ENCODE data around the gene CD74. TPM values are rescaled to one million over a fixed set of nuclear protein-coding genes. Genes with fewer than 3 reads are reported as not detected.

Gene CD74
- total and polyA plus RNA-seq, 2 of the 8 experiments (the other 6 are each of a cell fraction or from before 2014, with no cell fraction given), result 45.9 to 61.0 TPM

DNA sequence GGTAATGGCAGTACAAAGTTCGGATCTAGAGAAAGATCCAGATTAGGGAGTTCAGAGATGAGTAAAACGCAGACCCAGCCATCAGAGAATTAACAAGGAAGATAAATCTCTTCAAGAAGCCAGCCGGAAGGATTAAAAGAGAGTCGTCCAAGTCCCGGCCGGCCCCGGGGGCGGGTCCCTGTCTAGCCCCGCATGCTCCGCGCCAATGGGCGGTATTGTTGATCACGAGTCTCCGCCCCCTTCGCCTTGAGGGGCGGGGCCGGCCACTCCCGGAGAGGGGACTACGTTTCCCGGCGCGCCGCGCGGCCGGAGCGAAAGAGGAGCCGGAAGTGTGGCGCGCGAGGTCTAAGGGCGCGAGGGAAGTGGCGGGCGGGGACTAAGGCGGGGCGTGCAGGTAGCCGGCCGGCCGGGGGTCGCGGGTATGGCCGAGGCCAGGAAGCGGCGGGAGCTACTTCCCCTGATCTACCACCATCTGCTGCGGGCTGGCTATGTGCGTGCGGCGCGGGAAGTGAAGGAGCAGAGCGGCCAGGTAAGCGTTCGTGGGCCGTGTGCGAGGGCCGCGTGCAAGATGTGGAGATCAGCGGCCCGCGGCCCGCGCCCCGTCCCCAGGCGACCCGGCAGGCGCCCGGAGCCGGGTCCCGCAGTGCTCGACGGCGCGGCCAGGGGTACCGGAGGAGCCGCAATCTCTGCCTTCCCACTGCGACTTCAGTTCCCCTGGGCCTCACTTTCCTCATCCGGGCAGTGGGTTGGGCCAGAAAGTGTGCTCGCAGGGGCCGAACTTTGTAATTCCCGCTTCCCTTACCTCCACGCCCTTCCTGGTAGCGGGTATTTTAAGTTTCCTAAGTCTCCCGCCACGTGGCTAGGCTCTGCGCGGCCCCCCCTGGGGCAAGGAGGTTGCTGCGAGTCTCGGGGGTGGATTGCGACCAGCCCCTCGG, 55.1 kb downstream of the CD74 start, which contains the start of gene TCOF1 (continued):
- TF ChIP-seq KDM5A (IDR thresholded peaks at IDR 0.05; ENCODE audit: low read length) (0 out of 2 replicates have a peak, but pooled peaks have one; percentile 38), SAP30 (IDR thresholded peaks at IDR 0.05; ENCODE audit: insufficient read depth, insufficient replicate concordance, low read length) (no peak), TBP (IDR thresholded peaks at IDR 0.05; ENCODE audit: low read depth, low read length) (peak; percentile 75), SIN3A (conservative IDR thresholded peaks at IDR 0.05 in 1 of 2, IDR thresholded peaks at IDR 0.05 in 1 of 2; ENCODE audit: low read depth in 1 of 2, low read length in 2 of 2) (peak in 1 of 2 experiments; percentile 32; a peak in 1 of 4 replicates), TCF12 (IDR thresholded peaks at IDR 0.05; ENCODE audit: low read depth, low read length) (no peak), POLR2AphosphoS5 (IDR thresholded peaks at IDR 0.05; ENCODE audit: low read depth, low read length) (peak; percentile 70; the same call in 1 of the 2 replicates), HDAC2 (IDR thresholded peaks at IDR 0.05; ENCODE audit: borderline replicate concordance in 1 of 2, low read depth in 2 of 2, low read length in 2 of 2) (0 out of 4 replicates have a peak, but pooled peaks of 1 of the 2 experiments have one; percentile 92), CBX8 (IDR thresholded peaks at IDR 0.05; ENCODE audit: borderline replicate concordance, low read depth, low read length) (no peak), CHD2 (IDR thresholded peaks at IDR 0.05; ENCODE audit: low read length) (no peak), RAD21 (IDR thresholded peaks at IDR 0.05 in 1 of 2, conservative IDR thresholded peaks at IDR 0.05 in 1 of 2; ENCODE audit: low read depth in 2 of 2, low read length in 2 of 2) (no peak), ZNF274 (IDR thresholded peaks at IDR 0.05; ENCODE audit: borderline replicate concordance, extremely low read depth, low read length) (no peak), GABPA (IDR thresholded peaks at IDR 0.05; ENCODE audit: borderline replicate concordance, insufficient read depth, low read length) (peak; percentile 57; the same call in 1 of the 2 replicates), TAF1 (IDR thresholded peaks at IDR 0.05; ENCODE audit: low read depth, low read length) (peak; percentile 76), EZH2 (IDR thresholded peaks at IDR 0.05; ENCODE audit: low read depth, low read length, severe bottlenecking) (no peak), GTF2F1 (IDR thresholded peaks at IDR 0.05; ENCODE audit: borderline replicate concordance, low read depth, low read length) (no peak; the same call in 1 of the 2 replicates), ASH2L (IDR thresholded peaks at IDR 0.05; ENCODE audit: low read length) (peak; percentile 30), SRF (IDR thresholded peaks at IDR 0.05; ENCODE audit: low read depth, low read length) (0 out of 2 replicates have a peak, but pooled peaks have one; percentile 2), SP1 (IDR thresholded peaks at IDR 0.05; ENCODE audit: low read depth, low read length) (0 out of 2 replicates have a peak, but pooled peaks have one; percentile 10)
- TF ChIP-seq, protein P1, sequence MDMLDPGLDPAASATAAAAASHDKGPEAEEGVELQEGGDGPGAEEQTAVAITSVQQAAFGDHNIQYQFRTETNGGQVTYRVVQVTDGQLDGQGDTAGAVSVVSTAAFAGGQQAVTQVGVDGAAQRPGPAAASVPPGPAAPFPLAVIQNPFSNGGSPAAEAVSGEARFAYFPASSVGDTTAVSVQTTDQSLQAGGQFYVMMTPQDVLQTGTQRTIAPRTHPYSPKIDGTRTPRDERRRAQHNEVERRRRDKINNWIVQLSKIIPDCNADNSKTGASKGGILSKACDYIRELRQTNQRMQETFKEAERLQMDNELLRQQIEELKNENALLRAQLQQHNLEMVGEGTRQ (IDR thresholded peaks at IDR 0.05; ENCODE audit: low read length), result 0 out of 2 replicates have a peak, but pooled peaks have one; percentile 28
- TF ChIP-seq, protein P2, sequence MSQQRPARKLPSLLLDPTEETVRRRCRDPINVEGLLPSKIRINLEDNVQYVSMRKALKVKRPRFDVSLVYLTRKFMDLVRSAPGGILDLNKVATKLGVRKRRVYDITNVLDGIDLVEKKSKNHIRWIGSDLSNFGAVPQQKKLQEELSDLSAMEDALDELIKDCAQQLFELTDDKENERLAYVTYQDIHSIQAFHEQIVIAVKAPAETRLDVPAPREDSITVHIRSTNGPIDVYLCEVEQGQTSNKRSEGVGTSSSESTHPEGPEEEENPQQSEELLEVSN (IDR thresholded peaks at IDR 0.05), result peak; percentile 45
